Right lobe of liver (tissue), 4 donors: ENCODE results near the gene DCC.

Source experiments
- CTCF ChIP-seq, 4 donors: fragments of 200-600 bp in 3 of 4; fragments of 450-650 bp in 1 of 4; IDR thresholded peaks; one replicate each; pipeline versions ENCODE4 v1.5.1 to v1.8.0; 2016 to 2022; ENCODE audit warnings: antibody characterized with exemption in 4 of 4, mild to moderate bottlenecking in 2 of 4
- POLR2A ChIP-seq: fragments of 450-650 bp; IDR thresholded peaks from one replicate; pipeline ENCODE4 v1.6.1; 2017; ENCODE audit warnings: antibody characterized with exemption, mild to moderate bottlenecking
- donor health status: DM: no; HTN: no; CAD: no.
- donor health status: DM: no; HTN: no; CAD: no.
- donor health status: DM: no; HTN: yes; CAD: no.

GRCh38 chr18:52459890-52460289, 119.9 kb downstream of the DCC start:
- TF ChIP-seq POLR2A (no peak), CTCF (IDR thresholded peaks at IDR 0.05) (no peak)
